Thyroid gland (tissue), 4 donors: Measurements from ENCODE around the gene LMO2. TPM values are rescaled to one million over a fixed set of nuclear protein-coding genes. Genes with fewer than 3 reads are reported as not detected.
"Not testable (repeated sequence)": the region's sequence is repeated elsewhere in the genome, so short reads cannot be mapped to it uniquely, and the experiment has no call there.

Experiments used
- DNase-seq, 2 donors: peaks; one replicate each; pipeline ENCODE4 v3.0.0-alpha.2; 2019
- H3K27ac ChIP-seq, 3 donors: fragments of 200-600 bp; sonication (generic); 1 replicate in 2 of 3; 2 replicates in 1 of 3; pipeline ENCODE4 v1.5.1; 2016 to 2019; ENCODE audit warnings: mild to moderate bottlenecking in 1 of 3, moderate library complexity in 1 of 3
- H3K27me3 ChIP-seq: fragments of 200-600 bp; sonication (generic); one replicate; pipeline ENCODE4 v1.5.1; 2019
- H3K36me3 ChIP-seq, 2 donors: fragments of 200-600 bp; sonication (generic); one replicate each; pipeline ENCODE4 v1.5.1; 2016 to 2019
- H3K4me1 ChIP-seq, 2 donors: fragments of 200-600 bp; sonication (generic); one replicate each; pipeline ENCODE4 v1.5.1; 2017 to 2019
- H3K4me3 ChIP-seq, 3 donors: fragments of 200-600 bp; sonication (generic); replicated peaks in 1 of 3; 1 replicate in 2 of 3; 2 replicates in 1 of 3; pipeline ENCODE4 v1.5.1; 2016; ENCODE audit warnings: mild to moderate bottlenecking in 1 of 3
- H3K9me3 ChIP-seq: fragments of 200-600 bp; sonication (generic); one replicate; pipeline ENCODE4 v1.5.1; 2017
- CTCF ChIP-seq, 6 experiments: fragments of 200-600 bp in 3 of 6; fragments of 450-650 bp in 3 of 6; sonication (generic) in 3 of 6; IDR thresholded peaks; one replicate each; pipeline ENCODE4 v1.5.1; 2016 to 2019; ENCODE audit warnings: antibody characterized with exemption in 6 of 6, mild to moderate bottlenecking in 2 of 6, inconsistent platforms in 1 of 6, moderate library complexity in 1 of 6
- POLR2A ChIP-seq, 2 donors: fragments of 450-650 bp; IDR thresholded peaks; one replicate each; pipeline ENCODE4 v1.6.1; 2017; ENCODE audit warnings: antibody characterized with exemption in 2 of 2, mild to moderate bottlenecking in 2 of 2, moderate library complexity in 1 of 2
- WGBS, 2 donors: methylation state at CpG; one replicate each; pipeline ENCODE4 v1.1.5; 2017; 5-methylcytosine and 5-hydroxymethylcytosine counted together
- intact Hi-C: fragments of 100-400 bp; cut with DNase I; formaldehyde crosslinking; loops from one replicate; pipeline ENCODE4 v1.15.1; 2023
- total RNA-seq, 4 donors: library from RNA; depleted of rRNA; stranded (reverse); fragments of >200 nt; gene quantifications; one replicate each; pipeline ENCODE4 v1.2.3, GENCODE V29; 2016

The LMO2 gene
- total RNA-seq, 4 donors from 2014 or later = 20.7 to 51.5 (median 40.3) TPM

- WGBS, 2 donors = 76 to 78% methylated on average over 13 of the region's 13 CpGs
- TF ChIP-seq POLR2A (IDR thresholded peaks at IDR 0.05) (no peak), CTCF (IDR thresholded peaks at IDR 0.05) (no peak)
- no peak overlapping the region for H3K27ac ChIP-seq
- no peaks in the 10 kb centered on the region for H3K4me1 ChIP-seq
- H3K4me3 ChIP-seq = no peak overlapping the region
- intact Hi-C loops = no loop called here
- no peak for DNase-seq
- no peaks in the 10 kb centered on the region for H3K36me3 ChIP-seq
- H3K9me3 ChIP-seq = no peaks in the 10 kb centered on the region
- peaks cover under 1% of the 10 kb centered on the region for H3K27me3 ChIP-seq
Observed at GRCh38 chr11:33842236-33842915, 49.5 kb downstream of the LMO2 start.

DNA sequence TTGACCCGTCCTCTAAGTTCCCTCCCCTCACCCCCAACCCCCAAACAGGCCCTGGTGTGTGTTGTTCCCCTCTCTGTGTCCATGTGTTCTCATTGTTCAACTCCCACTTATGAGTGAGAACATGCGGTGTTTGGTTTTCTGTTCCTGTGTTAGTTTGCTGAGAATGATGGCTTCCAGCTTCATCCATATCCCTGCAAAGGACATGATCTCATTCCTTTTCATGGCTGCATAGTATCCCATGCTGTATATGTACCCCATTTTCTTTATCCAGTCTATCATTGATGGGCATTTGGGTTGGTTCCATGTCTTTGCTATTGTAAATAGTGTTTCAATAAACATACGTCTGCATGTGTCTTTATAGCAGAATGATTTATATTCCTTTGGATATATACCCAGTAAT is 53.6 kb downstream of the LMO2 start:
- H3K27me3 ChIP-seq, H3K9me3 ChIP-seq, DNase-seq, H3K4me3 ChIP-seq, H3K4me1 ChIP-seq, H3K36me3 ChIP-seq, intact Hi-C loops, H3K27ac ChIP-seq: not testable (repeated sequence)
- WGBS, 2 donors = 79 to 86% methylated on average over 3 of the region's 3 CpGs

- H3K4me3 ChIP-seq, H3K4me1 ChIP-seq, DNase-seq, intact Hi-C loops, H3K9me3 ChIP-seq, H3K27ac ChIP-seq, H3K27me3 ChIP-seq, H3K36me3 ChIP-seq: not testable (repeated sequence)
- WGBS, 2 donors = 81 to 88% methylated on average over 5 of the region's 5 CpGs
Observed at GRCh38 chr11:33837334-33837733, 54.5 kb downstream of the LMO2 start.

- H3K9me3 ChIP-seq = no peaks in the 10 kb centered on the region
- DNase-seq = no peak
- H3K27me3 ChIP-seq = no peaks in the 10 kb centered on the region
- no peaks in the 10 kb centered on the region for H3K36me3 ChIP-seq
- no peak overlapping the region for H3K4me3 ChIP-seq
- TF ChIP-seq CTCF (IDR thresholded peaks at IDR 0.05) (no peak), POLR2A (IDR thresholded peaks at IDR 0.05) (no peak)
- intact Hi-C loops = no loop called here
- 47 to 55% methylated on average over 5 of the region's 5 CpGs for WGBS, 2 donors
- H3K27ac ChIP-seq = no peak overlapping the region
- H3K4me1 ChIP-seq = no peaks in the 10 kb centered on the region
Observed at GRCh38 chr11:33835143-33835878, 56.6 kb downstream of the LMO2 start.

GRCh38 chr11:33832676-33833075 is 59.2 kb downstream of the LMO2 start:
- Histone ChIP-seq H3K27me3 (peaks cover 9% of the 10 kb centered on the region), H3K27ac (no peak overlapping the region), H3K9me3 (no peaks in the 10 kb centered on the region), H3K36me3 (no peaks in the 10 kb centered on the region), H3K4me1 (peaks cover 9 to 10% of the 10 kb centered on the region in 2 donors), H3K4me3 (no peak overlapping the region)
- WGBS, 2 donors = 90 to 92% methylated on average over 16 of the region's 16 CpGs
- TF ChIP-seq POLR2A (IDR thresholded peaks at IDR 0.05) (no peak), CTCF (IDR thresholded peaks at IDR 0.05) (no peak)
- DNase-seq = no peak
- intact Hi-C loops = no loop called here

DNA sequence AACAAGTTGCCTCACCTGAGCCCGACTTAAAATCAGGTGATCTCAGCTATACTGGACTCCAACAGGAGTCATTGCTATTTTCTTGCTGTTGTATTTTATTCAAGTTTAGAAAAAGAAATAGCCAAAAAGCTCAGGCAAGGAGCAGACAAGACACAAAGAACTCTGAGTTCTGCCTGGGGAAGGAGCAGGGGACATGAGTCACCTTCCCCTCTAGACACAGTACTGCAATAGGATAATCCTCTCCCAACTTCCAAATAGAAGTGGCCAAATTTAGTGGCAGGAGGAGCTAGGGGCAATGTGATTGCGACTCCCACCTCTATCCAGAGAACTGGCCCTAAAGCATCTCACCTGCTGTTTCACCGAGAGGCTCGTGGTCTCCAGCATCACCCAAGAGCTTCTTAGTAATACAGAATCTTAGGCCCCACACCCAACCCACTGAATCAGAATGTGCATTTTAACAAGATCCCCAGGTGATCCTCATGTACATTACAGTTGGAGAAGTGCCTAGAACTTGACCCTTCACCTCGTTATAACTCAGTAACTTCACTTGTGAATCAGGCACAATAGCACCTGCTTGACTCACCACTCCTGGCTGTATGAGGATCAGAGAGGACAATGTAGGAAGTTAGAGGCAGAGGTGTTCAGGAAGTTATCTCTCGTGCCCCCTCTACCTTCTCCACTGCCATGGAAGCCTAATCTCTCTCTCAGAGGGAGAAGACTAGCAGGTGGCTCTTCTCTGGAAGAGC is 60.8 kb downstream of the LMO2 start:
- Histone ChIP-seq H3K4me1 (peaks cover 9 to 10% of the 10 kb centered on the region in 2 donors), H3K36me3 (no peaks in the 10 kb centered on the region), H3K9me3 (no peaks in the 10 kb centered on the region), H3K27me3 (peaks cover 9% of the 10 kb centered on the region), H3K4me3 (no peak overlapping the region), H3K27ac (no peak overlapping the region)
- TF ChIP-seq CTCF (IDR thresholded peaks at IDR 0.05) = no peak
- no peak for TF ChIP-seq POLR2A (IDR thresholded peaks at IDR 0.05)
- intact Hi-C loops = no loop called here
- 61 to 63% methylated on average over 6 of the region's 6 CpGs for WGBS, 2 donors
- no peak for DNase-seq
